Measurements from ENCODE around the gene ADGRG2.

ADGRG2 gene

DNA sequence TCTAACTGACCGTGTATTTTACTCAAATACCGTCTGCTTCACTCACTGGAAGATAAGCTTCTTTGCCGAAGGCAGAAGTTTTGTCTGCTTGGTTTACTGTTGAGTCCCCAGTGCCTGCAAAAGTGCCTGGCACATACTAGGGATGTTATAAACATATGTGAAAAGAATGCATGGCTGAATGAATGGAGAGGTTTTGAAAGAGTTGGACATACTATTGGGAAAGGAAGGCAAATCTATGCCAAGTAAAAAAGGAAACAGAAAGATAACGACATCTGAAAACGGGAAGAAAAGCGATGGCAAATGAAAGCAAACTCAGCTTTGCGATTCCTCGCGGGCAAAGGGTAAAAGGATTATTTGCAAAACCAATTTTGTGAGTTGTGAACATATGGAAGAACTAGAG is 21.7 kb downstream of the ADGRG2 start:
- Histone ChIP-seq H2BK12ac (ENCODE audit: low read length in 2 of 2) (no peak overlapping the region), H2BK15ac (ENCODE audit: low read depth, poor library complexity, severe bottlenecking) (no peak overlapping the region), H2AK5ac (ENCODE audit: low read length, severe bottlenecking) (no peak overlapping the region), H3K27ac (ENCODE audit: low read length, poor library complexity, severe bottlenecking) (no peak overlapping the region), H3K4ac (ENCODE audit: low read depth in 1 of 2, low read length in 2 of 2) (no peak overlapping the region), H4K8ac (ENCODE audit: low read length) (no peak overlapping the region), H3K27me3 (ENCODE audit: control insufficient read depth in 1 of 2, insufficient read depth in 1 of 2, low read length in 2 of 2) (no peaks in the 10 kb centered on the region), H3K14ac (ENCODE audit: low read length in 2 of 2) (no peak overlapping the region), H2BK5ac (ENCODE audit: low read depth, low read length, poor library complexity, severe bottlenecking) (no peak overlapping the region), H3K4me1 (ENCODE audit: control insufficient read depth, insufficient read depth, low read depth, low read length) (no peaks in the 10 kb centered on the region), H3K9me3 (ENCODE audit: control insufficient read depth, low read length) (no peaks in the 10 kb centered on the region), H3K4me2 (ENCODE audit: low read length, poor library complexity, severe bottlenecking) (no peak overlapping the region), H2BK120ac (ENCODE audit: low read depth, low read length) (no peak overlapping the region), H3K18ac (ENCODE audit: low read depth in 1 of 2, low read length in 2 of 2) (no peak overlapping the region), H3K79me1 (replicated peaks; ENCODE audit: low read length, poor library complexity, severe bottlenecking) (no peaks in the 10 kb centered on the region), H3K4me3 (ENCODE audit: insufficient read depth in 1 of 2, low read depth in 1 of 2, low read length in 2 of 2) (no peak overlapping the region), H4K91ac (ENCODE audit: low read length) (no peak overlapping the region), H2AFZ (ENCODE audit: low read depth, low read length) (no peak overlapping the region), H3K9ac (ENCODE audit: low read length) (no peak overlapping the region), H3K23ac (ENCODE audit: low read length in 2 of 2) (no peak overlapping the region), H3K36me3 (ENCODE audit: control insufficient read depth in 1 of 2, insufficient read depth in 2 of 2, low read depth in 1 of 2, low read length in 2 of 2) (no peaks in the 10 kb centered on the region)
- no peak for DNase-seq
- 88% methylated on average over 9 of the region's 9 CpGs for WGBS

- Histone ChIP-seq H2BK120ac (ENCODE audit: low read depth, low read length) (no peak overlapping the region), H2BK15ac (ENCODE audit: low read depth, poor library complexity, severe bottlenecking) (no peak overlapping the region), H3K18ac (ENCODE audit: low read depth in 1 of 2, low read length in 2 of 2) (no peak overlapping the region), H3K27me3 (ENCODE audit: control insufficient read depth in 1 of 2, insufficient read depth in 1 of 2, low read length in 2 of 2) (peaks cover 0 to 4% of the 10 kb centered on the region in 2 experiments), H2BK12ac (ENCODE audit: low read length in 2 of 2) (no peak overlapping the region), H3K14ac (ENCODE audit: low read length in 2 of 2) (no peak overlapping the region), H2AK5ac (ENCODE audit: low read length, severe bottlenecking) (no peak overlapping the region), H3K79me1 (replicated peaks; ENCODE audit: low read length, poor library complexity, severe bottlenecking) (no peaks in the 10 kb centered on the region), H2BK5ac (ENCODE audit: low read depth, low read length, poor library complexity, severe bottlenecking) (no peak overlapping the region), H3K4me3 (ENCODE audit: insufficient read depth in 1 of 2, low read depth in 1 of 2, low read length in 2 of 2) (no peak overlapping the region), H3K4me2 (ENCODE audit: low read length, poor library complexity, severe bottlenecking) (no peak overlapping the region), H4K8ac (ENCODE audit: low read length) (no peak overlapping the region), H3K23ac (ENCODE audit: low read length in 2 of 2) (no peak overlapping the region), H3K27ac (ENCODE audit: low read length, poor library complexity, severe bottlenecking) (no peak overlapping the region), H3K9ac (ENCODE audit: low read length) (no peak overlapping the region), H3K9me3 (ENCODE audit: control insufficient read depth, low read length) (no peaks in the 10 kb centered on the region), H3K36me3 (ENCODE audit: control insufficient read depth in 1 of 2, insufficient read depth in 2 of 2, low read depth in 1 of 2, low read length in 2 of 2) (no peaks in the 10 kb centered on the region), H3K4me1 (ENCODE audit: control insufficient read depth, insufficient read depth, low read depth, low read length) (no peaks in the 10 kb centered on the region), H4K91ac (ENCODE audit: low read length) (no peak overlapping the region), H2AFZ (ENCODE audit: low read depth, low read length) (no peak overlapping the region), H3K4ac (ENCODE audit: low read depth in 1 of 2, low read length in 2 of 2) (no peak overlapping the region)
- no peak for DNase-seq
- WGBS: 97% methylated on average over 5 of the region's 12 CpGs
Measured at GRCh38 chrX:19097553-19098283, 24.6 kb downstream of the ADGRG2 start.

- no peak overlapping the region for H3K4me3 ChIP-seq (ENCODE audit: insufficient read depth in 1 of 2, low read depth in 1 of 2, low read length in 2 of 2)
- no peaks in the 10 kb centered on the region for H3K4me1 ChIP-seq (ENCODE audit: control insufficient read depth, insufficient read depth, low read depth, low read length)
- H3K36me3 ChIP-seq (ENCODE audit: control insufficient read depth in 1 of 2, insufficient read depth in 2 of 2, low read depth in 1 of 2, low read length in 2 of 2): no peaks in the 10 kb centered on the region
- no peak for DNase-seq
- no peak overlapping the region for H3K27ac ChIP-seq (ENCODE audit: low read length, poor library complexity, severe bottlenecking)
- H4K8ac ChIP-seq (ENCODE audit: low read length): no peak overlapping the region
- H3K4ac ChIP-seq (ENCODE audit: low read depth in 1 of 2, low read length in 2 of 2): no peak overlapping the region
- H4K91ac ChIP-seq (ENCODE audit: low read length): no peak overlapping the region
- H3K9ac ChIP-seq (ENCODE audit: low read length): no peak overlapping the region
- peaks cover 0 to 4% of the 10 kb centered on the region in 2 experiments for H3K27me3 ChIP-seq (ENCODE audit: control insufficient read depth in 1 of 2, insufficient read depth in 1 of 2, low read length in 2 of 2)
- no peak overlapping the region for H2BK12ac ChIP-seq (ENCODE audit: low read length in 2 of 2)
- H3K9me3 ChIP-seq (ENCODE audit: control insufficient read depth, low read length): no peaks in the 10 kb centered on the region
- no peak overlapping the region for H3K18ac ChIP-seq (ENCODE audit: low read depth in 1 of 2, low read length in 2 of 2)
- 94% methylated on average over 2 of the region's 2 CpGs for WGBS
- H3K14ac ChIP-seq (ENCODE audit: low read length in 2 of 2): no peak overlapping the region
- H3K4me2 ChIP-seq (ENCODE audit: low read length, poor library complexity, severe bottlenecking): no peak overlapping the region
- H3K23ac ChIP-seq (ENCODE audit: low read length in 2 of 2): no peak overlapping the region
- H2BK120ac ChIP-seq (ENCODE audit: low read depth, low read length): no peak overlapping the region
- H2AK5ac ChIP-seq (ENCODE audit: low read length, severe bottlenecking): no peak overlapping the region
- no peak overlapping the region for H2AFZ ChIP-seq (ENCODE audit: low read depth, low read length)
- H3K79me1 ChIP-seq (replicated peaks; ENCODE audit: low read length, poor library complexity, severe bottlenecking): no peaks in the 10 kb centered on the region
- H2BK5ac ChIP-seq (ENCODE audit: low read depth, low read length, poor library complexity, severe bottlenecking): no peak overlapping the region
- H2BK15ac ChIP-seq (ENCODE audit: low read depth, poor library complexity, severe bottlenecking): no peak overlapping the region
Measured at GRCh38 chrX:19096586-19096985, 25.7 kb downstream of the ADGRG2 start.

- Histone ChIP-seq H3K79me1 (replicated peaks; ENCODE audit: low read length, poor library complexity, severe bottlenecking) (no peaks in the 10 kb centered on the region), H3K4me2 (ENCODE audit: low read length, poor library complexity, severe bottlenecking) (no peak overlapping the region), H3K9me3 (ENCODE audit: control insufficient read depth, low read length) (peaks cover 8% of the 10 kb centered on the region), H3K23ac (ENCODE audit: low read length in 2 of 2) (no peak overlapping the region), H2AFZ (ENCODE audit: low read depth, low read length) (no peak overlapping the region), H2BK5ac (ENCODE audit: low read depth, low read length, poor library complexity, severe bottlenecking) (no peak overlapping the region), H2BK15ac (ENCODE audit: low read depth, poor library complexity, severe bottlenecking) (no peak overlapping the region), H3K4me3 (ENCODE audit: insufficient read depth in 1 of 2, low read depth in 1 of 2, low read length in 2 of 2) (no peak overlapping the region), H2BK12ac (ENCODE audit: low read length in 2 of 2) (no peak overlapping the region), H2AK5ac (ENCODE audit: low read length, severe bottlenecking) (no peak overlapping the region), H3K4me1 (ENCODE audit: control insufficient read depth, insufficient read depth, low read depth, low read length) (no peaks in the 10 kb centered on the region), H3K36me3 (ENCODE audit: control insufficient read depth in 1 of 2, insufficient read depth in 2 of 2, low read depth in 1 of 2, low read length in 2 of 2) (no peaks in the 10 kb centered on the region), H4K8ac (ENCODE audit: low read length) (no peak overlapping the region), H2BK120ac (ENCODE audit: low read depth, low read length) (no peak overlapping the region), H3K14ac (ENCODE audit: low read length in 2 of 2) (no peak overlapping the region), H4K91ac (ENCODE audit: low read length) (no peak overlapping the region), H3K9ac (ENCODE audit: low read length) (no peak overlapping the region), H3K27ac (ENCODE audit: low read length, poor library complexity, severe bottlenecking) (no peak overlapping the region), H3K18ac (ENCODE audit: low read depth in 1 of 2, low read length in 2 of 2) (no peak overlapping the region), H3K4ac (ENCODE audit: low read depth in 1 of 2, low read length in 2 of 2) (no peak overlapping the region), H3K27me3 (ENCODE audit: control insufficient read depth in 1 of 2, insufficient read depth in 1 of 2, low read length in 2 of 2) (peaks cover 0 to 4% of the 10 kb centered on the region in 2 experiments)
- WGBS: 79% methylated on average over 5 of the region's 12 CpGs
- no peak for DNase-seq
Measured at GRCh38 chrX:19094654-19095053, 27.6 kb downstream of the ADGRG2 start.

All from mesenchymal stem cell (in vitro differentiated cells and primary cell).